ENCODE measurements around the gene ZNF880. TPM values are rescaled to one million over a fixed set of nuclear protein-coding genes. Genes with fewer than 3 reads are reported as not detected.
A peak's percentile ranks its signal among the peaks of the same experiment; 100 is the strongest.
"Not testable (repeated sequence)": the region's sequence is repeated elsewhere in the genome, so short reads cannot be mapped to it uniquely, and the experiment has no call there.

The ZNF880 gene
- total RNA-seq = 10 to 100 TPM; 11.9 to 18.8 TPM

DNA sequence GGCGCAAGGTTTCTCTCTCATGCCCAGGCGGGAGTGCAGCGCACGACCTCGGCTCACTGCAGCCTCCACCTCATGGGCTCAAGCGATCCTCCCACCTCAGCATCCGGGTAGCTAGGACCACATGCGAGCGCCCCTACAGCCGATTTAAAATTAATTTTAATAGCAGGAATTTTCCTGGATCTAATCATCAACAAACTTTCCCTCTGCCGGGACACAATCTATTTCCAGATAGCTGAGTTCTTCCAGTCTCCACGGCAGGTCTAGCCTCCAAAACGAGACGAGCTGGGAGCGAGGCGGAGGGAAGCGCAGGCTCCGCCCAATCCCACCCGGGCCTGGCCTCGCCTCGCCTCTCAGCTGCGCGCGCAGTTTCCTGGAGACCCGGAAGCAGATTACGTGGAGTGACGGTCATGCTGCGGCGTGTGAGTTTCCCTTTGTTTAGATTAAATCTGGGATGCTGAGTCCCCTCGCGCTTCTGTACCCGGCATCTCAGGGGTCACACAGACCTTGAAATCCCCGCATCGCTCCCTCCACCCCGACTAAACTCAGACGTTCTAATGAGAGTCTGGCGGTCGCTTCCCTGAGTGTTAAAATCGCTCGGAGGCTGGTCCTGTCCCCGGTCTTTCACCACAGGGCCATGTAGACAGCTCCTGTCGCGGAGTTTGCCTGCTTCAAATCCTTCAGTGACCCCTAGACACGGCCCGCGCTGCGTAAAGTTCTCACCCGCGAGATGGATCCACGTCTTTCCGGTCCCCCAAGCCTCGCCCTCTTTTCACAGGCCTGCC is at the start of gene ZNF880:
TSS of gene ZNF880 (plus strand) at position 365 of the 782 bp plus-strand sequence. CDS start at position 408, 43 bp downstream.
- peak within 1 kb of the TSS; percentile 90 for H3K4me3 Mint-ChIP-seq
- H3K4me1 Mint-ChIP-seq = peaks cover 17% of the 10 kb centered on the region
- H3K27me3 Mint-ChIP-seq = no peaks in the 10 kb centered on the region
- CTCF ChIA-PET = interaction anchor here (0.7 to 0.8 kb wide), 2 partner anchors 24 to 130 kb away, joined by 3 read pairs; no protein-coding TSS in a partner anchor
- peak; percentile 95 for DNase-seq
- ATAC-seq = peak; percentile 99
- peaks cover 63% of the 10 kb centered on the region for H3K36me3 Mint-ChIP-seq
- peaks cover 31% of the 10 kb centered on the region for H3K9me3 Mint-ChIP-seq (ENCODE audit: low read depth)
- peak within 1 kb of the TSS; percentile 98 for H3K27ac Mint-ChIP-seq

- Mint-ChIP-seq H3K27me3 (no peaks in the 10 kb centered on the region), H3K9me3 (ENCODE audit: low read depth) (peaks cover 61% of the 10 kb centered on the region), H3K36me3 (peaks cover 70% of the 10 kb centered on the region), H3K4me3 (no peak overlapping the region), H3K4me1 (no peaks in the 10 kb centered on the region), H3K27ac (no peak overlapping the region)
- ATAC-seq (no peak), DNase-seq (no peak)
- CTCF ChIA-PET = no interaction called here
These were observed 47.3 kb upstream of the ZNF880 start for GRCh38 chr19:52322429-52322828.

DNA sequence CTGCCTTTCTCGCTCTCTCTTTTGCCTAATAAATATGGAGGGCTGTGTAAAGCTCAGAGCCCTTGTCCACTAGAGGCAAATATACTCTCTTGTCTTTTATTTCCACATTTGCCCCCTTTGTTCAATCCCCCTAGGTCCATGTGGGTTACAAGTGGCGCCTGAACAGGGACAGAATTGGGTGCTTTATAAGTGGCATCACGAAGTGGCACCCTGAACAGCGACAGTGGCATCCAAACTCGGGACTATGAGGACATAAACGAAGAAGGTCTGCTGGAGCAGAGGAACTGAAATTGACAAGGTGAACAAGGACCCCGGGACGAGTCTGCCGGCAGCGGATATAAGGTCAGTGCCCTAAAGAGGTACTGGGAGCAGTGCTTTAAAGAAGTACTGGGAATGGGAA is 38.0 kb upstream of the ZNF880 start:
- peaks cover 34% of the 10 kb centered on the region for H3K9me3 Mint-ChIP-seq (ENCODE audit: low read depth)
- H3K36me3 Mint-ChIP-seq = peaks cover 15% of the 10 kb centered on the region
- CTCF ChIA-PET = no interaction called here
- no peak overlapping the region for H3K27ac Mint-ChIP-seq
- H3K27me3 Mint-ChIP-seq = no peaks in the 10 kb centered on the region
- no peak overlapping the region for H3K4me3 Mint-ChIP-seq
- DNase-seq (no peak), ATAC-seq (no peak)
- peaks cover 7% of the 10 kb centered on the region for H3K4me1 Mint-ChIP-seq

GRCh38 chr19:52335768-52336116 is 34.0 kb upstream of the ZNF880 start:
- ATAC-seq = peak; percentile 54
- H3K27ac Mint-ChIP-seq = peak overlapping the region; percentile 95
- CTCF ChIA-PET = no interaction called here

GRCh38 chr19:52336117-52336790 is 33.5 kb upstream of the ZNF880 start, which contains the start of gene ZNF610:
ZNF610 (plus strand) TSS chr19:52336243; CDS start chr19:52349173, 12,930 bp downstream.
- H3K27ac Mint-ChIP-seq = peak within 1 kb of the TSS; percentile 95
- CTCF ChIA-PET = interaction anchor here (0.7 kb wide), 1 partner anchor 232 kb away, joined by 3 read pairs; no protein-coding TSS in a partner anchor
- H3K27me3 Mint-ChIP-seq = no peaks in the 10 kb centered on the region
- H3K4me1 Mint-ChIP-seq = peaks cover 14% of the 10 kb centered on the region
- ATAC-seq (peak; percentile 97), DNase-seq (peak; percentile 92)
- H3K36me3 Mint-ChIP-seq = peaks cover 25% of the 10 kb centered on the region
- H3K9me3 Mint-ChIP-seq (ENCODE audit: low read depth) = peaks cover 33% of the 10 kb centered on the region
- H3K4me3 Mint-ChIP-seq = peak within 1 kb of the TSS; percentile 95

More at GRCh38 chr19:52335768-52336116, 34.0 kb upstream of the ZNF880 start:
- Mint-ChIP-seq H3K36me3 (peaks cover 22% of the 10 kb centered on the region), H3K27me3 (no peaks in the 10 kb centered on the region), H3K4me1 (peaks cover 14% of the 10 kb centered on the region), H3K9me3 (ENCODE audit: low read depth) (peaks cover 35% of the 10 kb centered on the region), H3K4me3 (peak overlapping the region; percentile 95)
- no peak for DNase-seq

- CTCF ChIA-PET = interaction anchor here (0.7 kb wide), 1 partner anchor 232 kb away, joined by 3 read pairs; no protein-coding TSS in a partner anchor
- ATAC-seq = no peak
- peaks cover 25% of the 10 kb centered on the region for H3K36me3 Mint-ChIP-seq
- DNase-seq = no peak
- H3K4me1 Mint-ChIP-seq = peaks cover 14% of the 10 kb centered on the region
- H3K4me3 Mint-ChIP-seq = peak overlapping the region; percentile 95
- peak overlapping the region; percentile 95 for H3K27ac Mint-ChIP-seq
- peaks cover 29% of the 10 kb centered on the region for H3K9me3 Mint-ChIP-seq (ENCODE audit: low read depth)
- H3K27me3 Mint-ChIP-seq = no peaks in the 10 kb centered on the region
These were observed 32.8 kb upstream of the ZNF880 start for GRCh38 chr19:52336791-52337381.

- H3K27ac Mint-ChIP-seq, H3K4me3 Mint-ChIP-seq, H3K27me3 Mint-ChIP-seq, ATAC-seq, CTCF ChIA-PET, DNase-seq: not testable (repeated sequence)
- Mint-ChIP-seq H3K36me3 (peaks cover 22% of the 10 kb centered on the region), H3K9me3 (ENCODE audit: low read depth) (peaks cover 20% of the 10 kb centered on the region), H3K4me1 (peaks cover 14% of the 10 kb centered on the region)
These were observed 30.7 kb upstream of the ZNF880 start for GRCh38 chr19:52339022-52339421.

- Mint-ChIP-seq H3K4me3 (no peak overlapping the region), H3K27me3 (no peaks in the 10 kb centered on the region), H3K9me3 (ENCODE audit: low read depth) (peaks cover 16% of the 10 kb centered on the region), H3K4me1 (no peaks in the 10 kb centered on the region), H3K27ac (no peak overlapping the region), H3K36me3 (peaks cover 11% of the 10 kb centered on the region)
- peak; percentile 55 for DNase-seq
- peak; percentile 60 for ATAC-seq
- CTCF ChIA-PET = no interaction called here
These were observed 26.2 kb upstream of the ZNF880 start for GRCh38 chr19:52343548-52343947.

GRCh38 chr19:52345162-52345561 is 24.6 kb upstream of the ZNF880 start:
- CTCF ChIA-PET = interaction anchor here (1.2 kb wide), 1 partner anchor 25 kb away, joined by 3 read pairs; the partner anchor contains the start of gene ZNF880

DNA sequence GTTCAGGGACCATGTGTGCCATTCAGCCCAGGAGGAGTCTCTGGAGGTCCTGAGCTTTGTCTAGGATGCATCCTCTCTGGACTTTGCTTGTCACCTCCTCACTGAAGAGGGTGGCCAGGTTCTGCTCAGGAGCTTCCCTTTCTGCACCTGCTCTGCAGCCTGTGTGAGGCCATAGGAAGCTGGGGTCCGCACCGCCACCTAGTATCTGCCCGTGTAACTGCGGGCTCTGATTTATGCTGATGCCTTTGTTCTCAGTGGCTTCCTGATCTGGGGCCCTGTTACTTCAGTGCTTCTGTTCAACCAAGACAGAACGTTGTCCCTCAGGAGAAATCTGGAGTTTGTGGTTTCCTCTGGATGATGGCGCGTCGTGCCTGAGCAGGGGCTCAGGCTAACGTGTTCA is 18.2 kb upstream of the ZNF880 start:
- Mint-ChIP-seq H3K36me3 (peaks cover 44% of the 10 kb centered on the region), H3K9me3 (ENCODE audit: low read depth) (peaks cover 31% of the 10 kb centered on the region), H3K27ac (no peak overlapping the region), H3K4me1 (no peaks in the 10 kb centered on the region), H3K4me3 (no peak overlapping the region), H3K27me3 (no peaks in the 10 kb centered on the region)
- CTCF ChIA-PET = no interaction called here
- ATAC-seq = no peak
- DNase-seq = no peak

More at GRCh38 chr19:52345162-52345561, 24.6 kb upstream of the ZNF880 start:
- no peak overlapping the region for H3K4me3 Mint-ChIP-seq
- H3K36me3 Mint-ChIP-seq = peaks cover 19% of the 10 kb centered on the region
- H3K4me1 Mint-ChIP-seq = no peaks in the 10 kb centered on the region
- peaks cover 19% of the 10 kb centered on the region for H3K9me3 Mint-ChIP-seq (ENCODE audit: low read depth)
- no peak for DNase-seq
- no peaks in the 10 kb centered on the region for H3K27me3 Mint-ChIP-seq
- no peak for ATAC-seq
- H3K27ac Mint-ChIP-seq = no peak overlapping the region

- Mint-ChIP-seq H3K4me3 (no peak overlapping the region), H3K36me3 (peaks cover 47% of the 10 kb centered on the region), H3K27me3 (no peaks in the 10 kb centered on the region), H3K4me1 (peaks cover 15% of the 10 kb centered on the region), H3K9me3 (ENCODE audit: low read depth) (peaks cover 26% of the 10 kb centered on the region), H3K27ac (no peak overlapping the region)
- ATAC-seq (no peak), DNase-seq (no peak)
- CTCF ChIA-PET = no interaction called here
These were observed 3.3 kb upstream of the ZNF880 start for GRCh38 chr19:52366414-52366824.

DNA sequence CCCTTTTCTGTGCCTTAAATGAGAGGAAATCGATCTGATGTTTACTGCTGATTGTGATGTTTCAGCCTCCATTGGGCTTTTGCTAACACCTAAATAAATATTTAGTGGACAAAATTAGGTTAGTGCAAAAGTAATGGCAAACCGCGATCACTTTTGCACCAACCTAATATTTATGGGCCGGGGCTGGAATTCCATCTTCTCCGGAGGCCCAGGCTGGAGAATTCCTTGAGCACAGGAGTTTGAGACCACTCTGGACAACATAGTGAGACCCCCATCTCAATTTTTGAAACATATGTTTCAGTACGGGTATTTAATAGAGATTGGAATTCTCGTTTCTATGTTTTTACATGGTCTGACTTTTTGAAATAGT is 603 bp downstream of the ZNF880 start:
- no peak for DNase-seq
- CTCF ChIA-PET = no interaction called here
- H3K36me3 Mint-ChIP-seq = peaks cover 67% of the 10 kb centered on the region
- peaks cover 17% of the 10 kb centered on the region for H3K4me1 Mint-ChIP-seq
- H3K9me3 Mint-ChIP-seq (ENCODE audit: low read depth) = peaks cover 34% of the 10 kb centered on the region
- no peaks in the 10 kb centered on the region for H3K27me3 Mint-ChIP-seq
- ATAC-seq = no peak
- peak overlapping the region; percentile 90 for H3K4me3 Mint-ChIP-seq
- peak overlapping the region; percentile 98 for H3K27ac Mint-ChIP-seq

DNA sequence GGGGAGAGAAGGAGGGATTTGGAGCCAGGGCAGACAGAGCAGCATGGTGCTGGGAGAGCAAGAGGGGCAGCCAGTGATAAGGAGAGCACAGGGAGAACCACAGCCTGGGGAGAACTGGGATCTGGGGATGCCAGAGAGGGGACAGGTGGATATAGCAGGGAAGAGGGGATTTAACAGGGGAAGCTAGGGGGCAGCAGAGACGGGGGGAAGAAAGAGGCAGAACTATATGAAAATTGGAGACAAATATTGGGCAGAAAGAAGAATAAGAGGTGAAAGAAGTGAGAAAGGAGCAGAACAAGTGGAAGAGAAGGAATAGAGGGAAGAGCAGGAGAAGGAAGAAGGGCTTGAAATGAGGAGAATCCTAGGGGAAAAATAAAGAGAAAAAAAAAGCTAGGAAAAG is 21.4 kb downstream of the ZNF880 start:
- ATAC-seq = no peak
- H3K27me3 Mint-ChIP-seq = no peaks in the 10 kb centered on the region
- H3K4me1 Mint-ChIP-seq = no peaks in the 10 kb centered on the region
- peaks cover 32% of the 10 kb centered on the region for H3K36me3 Mint-ChIP-seq
- no peak for DNase-seq
- CTCF ChIA-PET = interaction anchor here (0.8 kb wide), 1 partner anchor 8 kb away, joined by 3 read pairs; no protein-coding TSS in a partner anchor
- no peak overlapping the region for H3K27ac Mint-ChIP-seq
- no peak overlapping the region for H3K4me3 Mint-ChIP-seq
- H3K9me3 Mint-ChIP-seq (ENCODE audit: low read depth) = peaks cover 43% of the 10 kb centered on the region
